GM19463 (cell line): ENCODE data around the gene DES.

Source experiments
- ATAC-seq: cut with Tn5 transposase; IDR thresholded peaks from one replicate; pipeline ENCODE4 v1.9.1; 2021; ENCODE audit warnings: mild to moderate bottlenecking, moderate library complexity; ENCODE audit not compliant: unreplicated experiment

The DES gene

DNA sequence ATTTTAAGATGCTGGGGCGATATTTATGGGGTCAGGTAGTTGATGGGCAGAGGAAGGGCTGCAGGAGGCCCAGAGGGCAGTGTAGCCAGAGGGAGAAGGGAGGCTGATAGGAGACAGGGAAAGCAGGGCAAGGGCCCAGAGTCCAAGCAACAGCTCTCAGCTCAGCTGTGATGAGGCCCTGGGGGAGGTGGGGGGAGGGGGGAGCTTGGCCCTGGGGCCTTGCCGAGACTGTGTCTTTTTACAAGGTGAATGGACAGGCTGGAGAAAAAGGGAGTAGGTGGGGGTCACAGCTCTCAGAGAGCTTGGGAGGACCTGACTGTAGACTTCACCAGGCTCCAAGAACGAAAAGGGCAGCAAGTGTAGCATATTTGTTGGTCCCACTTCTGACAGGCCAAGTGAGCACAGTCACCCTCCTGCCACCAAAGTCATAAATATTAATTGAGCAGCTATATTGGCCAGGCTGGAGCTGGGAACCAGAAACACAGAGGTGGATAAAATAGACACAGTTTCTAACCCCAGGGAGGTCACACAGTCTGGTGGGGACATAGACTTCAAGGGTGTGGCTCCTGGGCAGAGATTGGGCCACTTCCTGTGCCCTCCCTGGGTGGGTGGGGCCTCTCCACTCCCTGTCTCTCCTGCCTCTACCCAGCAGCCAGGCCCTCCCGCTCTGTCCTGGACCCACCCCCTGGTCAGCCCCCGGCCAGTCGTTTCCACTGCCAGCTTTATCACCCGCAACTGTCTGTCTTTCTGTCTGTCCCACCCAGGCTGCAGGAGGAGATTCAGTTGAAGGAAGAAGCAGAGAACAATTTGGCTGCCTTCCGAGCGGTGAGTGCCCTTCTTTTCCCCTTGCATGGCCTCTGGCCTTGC, 1.4 kb downstream of the DES start:
- ATAC-seq: no peak

DNA sequence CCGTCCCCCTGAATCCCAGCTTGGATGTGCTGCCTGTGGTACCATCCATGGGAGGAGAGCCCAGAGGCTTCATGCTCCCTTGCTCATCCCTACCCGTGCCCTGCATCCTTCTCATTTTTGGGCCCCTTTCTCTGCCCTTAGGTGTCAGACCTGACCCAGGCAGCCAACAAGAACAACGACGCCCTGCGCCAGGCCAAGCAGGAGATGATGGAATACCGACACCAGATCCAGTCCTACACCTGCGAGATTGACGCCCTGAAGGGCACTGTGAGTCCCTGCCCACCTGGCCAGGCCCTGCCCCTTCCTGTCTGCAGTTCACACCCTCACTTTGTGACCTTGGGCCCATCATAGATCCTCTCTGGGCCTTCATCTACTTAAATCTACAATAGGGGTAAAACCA, 2.5 kb downstream of the DES start:
- no peak for ATAC-seq

DNA sequence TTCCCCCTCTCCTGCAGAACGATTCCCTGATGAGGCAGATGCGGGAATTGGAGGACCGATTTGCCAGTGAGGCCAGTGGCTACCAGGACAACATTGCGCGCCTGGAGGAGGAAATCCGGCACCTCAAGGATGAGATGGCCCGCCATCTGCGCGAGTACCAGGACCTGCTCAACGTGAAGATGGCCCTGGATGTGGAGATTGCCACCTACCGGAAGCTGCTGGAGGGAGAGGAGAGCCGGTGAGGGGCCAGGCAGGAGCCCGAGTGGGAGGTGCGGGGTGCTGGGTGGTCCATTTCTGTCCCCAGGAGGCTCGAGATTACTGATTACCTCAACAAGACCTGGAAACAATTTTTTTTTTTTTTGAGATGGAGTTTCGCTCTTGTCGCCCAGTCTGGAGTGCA, 3.1 kb downstream of the DES start:
- no peak for ATAC-seq

DNA sequence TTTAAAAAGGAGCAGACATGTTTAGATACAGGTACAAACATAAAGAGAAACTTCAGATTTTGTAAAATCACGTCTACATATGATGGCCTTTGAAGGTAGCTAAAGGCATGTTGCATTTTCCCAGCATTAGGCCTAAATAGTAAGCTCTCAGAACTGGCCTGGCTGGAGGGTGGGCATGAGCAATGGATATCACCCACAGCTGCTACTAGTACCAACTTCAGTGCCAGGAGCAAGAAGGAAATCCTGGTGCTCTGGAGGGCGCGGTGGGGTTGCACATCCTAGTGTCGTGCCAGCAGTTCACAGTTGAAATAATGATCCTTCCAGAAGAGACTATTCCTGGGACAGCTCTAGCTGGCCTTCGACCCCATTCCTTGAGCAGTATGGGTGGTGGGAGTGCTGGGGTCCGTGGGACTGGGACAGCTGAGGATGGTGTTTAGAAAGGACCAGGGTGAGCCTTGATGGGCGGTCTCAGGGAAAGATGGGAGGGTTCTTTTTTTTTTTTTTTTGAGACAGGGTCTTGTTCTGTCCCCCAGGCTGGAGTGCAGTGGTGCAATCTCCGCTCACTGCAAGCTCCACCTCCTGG, 4.9 kb downstream of the DES start:
- ATAC-seq: no peak

DNA sequence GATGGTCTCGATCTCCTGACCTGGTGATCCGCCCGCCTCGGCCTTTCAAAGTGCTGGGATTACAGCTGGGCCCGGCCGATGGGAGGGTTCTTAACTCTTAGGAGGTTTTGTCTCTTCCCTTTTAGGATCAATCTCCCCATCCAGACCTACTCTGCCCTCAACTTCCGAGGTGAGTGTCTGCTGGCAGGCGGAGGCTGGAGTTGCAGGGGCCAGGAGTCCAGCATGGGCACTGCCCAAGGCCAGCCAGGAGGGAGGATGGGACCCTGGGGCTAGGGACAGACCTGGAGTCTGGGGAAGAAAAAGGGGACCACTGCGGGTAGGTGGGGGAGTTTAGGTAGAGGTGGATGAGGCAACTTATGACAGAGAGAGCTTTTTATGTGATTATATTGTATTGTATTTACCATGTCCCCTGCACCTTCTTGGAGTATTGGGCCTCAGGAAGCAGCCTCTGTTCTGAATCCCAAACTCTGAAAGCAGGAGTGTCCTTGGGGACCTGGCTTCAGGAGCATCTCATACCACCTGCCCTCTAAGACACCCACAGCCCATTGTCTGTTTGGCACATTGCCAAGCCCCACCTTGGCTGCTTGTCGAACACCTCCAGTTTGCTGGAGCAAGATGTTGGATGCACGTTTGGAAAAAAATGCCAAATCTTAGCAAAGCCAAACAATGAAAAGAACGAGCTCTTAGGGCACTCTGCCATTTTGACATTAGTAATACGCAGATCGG, 5.6 kb downstream of the DES start:
- ATAC-seq: no peak

DNA sequence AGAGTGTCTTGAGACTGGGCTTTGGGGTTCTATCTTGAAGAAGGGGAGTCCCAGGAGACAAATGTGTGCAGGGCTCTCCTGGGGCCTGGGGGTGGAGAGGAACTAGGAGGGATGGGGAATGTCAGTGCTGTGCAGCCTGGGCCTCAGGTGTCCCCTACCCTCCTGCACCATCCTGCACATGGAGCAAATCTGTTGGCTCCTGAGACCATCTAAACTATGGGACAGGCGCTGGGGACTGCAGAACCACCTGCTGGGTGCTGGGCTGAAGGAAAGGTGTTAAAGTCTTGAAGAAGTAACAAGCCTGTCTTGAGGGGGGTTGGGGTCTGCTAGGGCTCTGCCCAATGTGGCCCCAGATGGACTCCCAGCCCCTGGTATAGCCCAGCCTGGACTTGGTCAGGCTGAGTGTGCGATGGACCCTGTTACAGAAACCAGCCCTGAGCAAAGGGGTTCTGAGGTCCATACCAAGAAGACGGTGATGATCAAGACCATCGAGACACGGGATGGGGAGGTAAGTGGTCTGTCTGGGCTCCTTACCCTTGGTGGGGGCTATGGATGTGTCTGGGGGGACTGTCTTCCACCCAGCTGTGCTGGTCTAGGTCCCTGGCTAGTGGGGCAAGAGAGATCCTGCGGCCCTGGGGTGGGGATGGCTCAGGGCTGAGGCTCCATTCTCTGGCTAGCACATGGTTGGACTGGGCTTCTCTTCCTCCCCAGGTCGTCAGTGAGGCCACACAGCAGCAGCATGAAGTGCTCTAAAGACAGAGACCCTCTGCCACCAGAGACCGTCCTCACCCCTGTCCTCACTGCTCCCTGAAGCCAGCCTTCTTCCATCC, 7.3 kb downstream of the DES start:
- ATAC-seq: no peak

DNA sequence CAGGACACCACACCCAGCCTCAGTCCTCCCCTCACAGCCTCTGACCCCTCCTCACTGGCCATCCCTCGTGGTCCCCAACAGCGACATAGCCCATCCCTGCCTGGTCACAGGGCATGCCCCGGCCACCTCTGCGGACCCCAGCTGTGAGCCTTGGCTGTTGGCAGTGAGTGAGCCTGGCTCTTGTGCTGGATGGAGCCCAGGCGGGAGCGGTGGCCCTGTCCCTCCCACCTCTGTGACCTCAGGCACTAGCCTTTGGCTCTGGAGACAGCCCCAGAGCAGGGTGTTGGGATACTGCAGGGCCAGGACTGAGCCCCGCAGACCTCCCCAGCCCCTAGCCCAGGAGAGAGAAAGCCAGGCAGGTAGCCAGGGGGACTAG, 7.9 kb downstream of the DES start:
- ATAC-seq: no peak

DNA sequence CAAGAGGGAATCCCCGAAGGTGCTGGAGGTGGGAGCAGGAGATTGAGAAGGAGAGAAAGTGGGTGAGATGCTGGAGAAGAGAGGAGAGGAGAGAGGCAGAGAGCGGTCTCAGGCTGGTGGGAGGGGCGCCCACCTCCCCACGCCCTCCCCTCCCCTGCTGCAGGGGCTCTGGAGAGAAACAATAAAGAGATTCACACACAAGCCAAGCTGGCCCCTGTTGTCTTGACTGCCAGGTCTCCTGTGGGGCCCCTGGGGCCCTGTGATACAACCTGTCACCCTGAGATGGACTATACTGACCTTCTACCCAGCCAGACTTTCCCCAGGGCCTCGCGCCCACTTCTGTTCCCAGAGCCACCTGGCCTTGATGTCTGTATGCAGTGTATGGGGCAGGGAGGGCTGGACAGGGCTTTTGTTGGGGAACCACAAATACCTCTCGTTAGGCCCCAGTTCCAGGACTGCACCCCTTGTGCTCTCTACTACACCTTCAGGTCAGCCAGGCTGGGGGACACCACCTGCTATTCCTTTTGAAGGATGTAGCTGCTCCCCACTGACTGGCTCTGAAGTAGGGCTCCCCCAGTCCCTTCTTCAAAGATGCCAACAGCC, 8.5 kb downstream of the DES start:
- no peak for ATAC-seq

DNA sequence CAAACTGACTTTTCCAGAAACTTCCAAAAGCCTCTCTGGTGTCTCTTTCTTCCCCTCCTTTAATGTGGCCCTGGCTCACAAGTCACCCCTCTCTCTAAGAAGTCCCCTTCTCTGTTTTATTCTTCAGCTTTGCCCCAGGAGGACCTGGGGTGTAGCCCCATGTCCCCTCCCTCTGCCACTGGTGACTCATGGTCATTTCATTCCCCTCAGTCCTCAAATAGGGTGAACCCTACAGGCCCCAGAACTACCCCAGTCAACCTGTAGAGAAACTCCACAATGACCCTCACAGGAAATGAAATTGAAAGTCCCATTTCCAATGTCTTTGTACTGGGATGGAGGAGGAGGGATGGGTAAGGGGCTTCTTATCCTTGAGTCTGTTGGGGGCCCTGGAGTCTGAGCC, 10.3 kb downstream of the DES start:
- ATAC-seq: no peak

DNA sequence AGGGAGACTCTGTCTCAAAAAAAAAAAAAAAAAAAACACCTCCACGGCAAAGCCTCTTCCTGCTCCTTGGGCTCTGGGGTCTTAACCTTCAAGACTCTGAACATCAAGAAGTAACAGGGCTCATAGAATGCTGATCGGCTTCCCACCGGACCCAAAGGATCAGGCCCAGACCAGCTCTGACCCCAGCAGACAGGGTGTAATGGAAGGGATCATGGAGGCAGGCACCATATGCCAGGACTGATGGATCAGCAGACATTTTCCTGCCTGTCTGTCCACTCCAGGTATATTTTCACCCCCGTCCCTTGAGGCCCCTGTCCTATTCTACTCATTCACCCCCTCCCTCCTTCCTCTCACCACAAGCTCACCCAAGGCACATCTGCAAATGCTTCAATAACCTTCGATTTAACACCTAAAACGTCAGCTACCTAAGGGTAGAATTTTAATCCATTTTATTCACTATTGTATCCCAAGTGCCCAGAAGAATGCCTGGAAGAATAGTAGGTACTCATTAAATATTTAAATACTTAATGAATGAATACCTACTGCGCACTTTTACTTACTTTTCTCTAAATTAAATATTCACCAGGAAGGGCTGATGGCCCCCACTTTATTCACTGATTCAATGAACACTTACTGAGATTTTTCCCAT, 11.9 kb downstream of the DES start:
- no peak for ATAC-seq

DNA sequence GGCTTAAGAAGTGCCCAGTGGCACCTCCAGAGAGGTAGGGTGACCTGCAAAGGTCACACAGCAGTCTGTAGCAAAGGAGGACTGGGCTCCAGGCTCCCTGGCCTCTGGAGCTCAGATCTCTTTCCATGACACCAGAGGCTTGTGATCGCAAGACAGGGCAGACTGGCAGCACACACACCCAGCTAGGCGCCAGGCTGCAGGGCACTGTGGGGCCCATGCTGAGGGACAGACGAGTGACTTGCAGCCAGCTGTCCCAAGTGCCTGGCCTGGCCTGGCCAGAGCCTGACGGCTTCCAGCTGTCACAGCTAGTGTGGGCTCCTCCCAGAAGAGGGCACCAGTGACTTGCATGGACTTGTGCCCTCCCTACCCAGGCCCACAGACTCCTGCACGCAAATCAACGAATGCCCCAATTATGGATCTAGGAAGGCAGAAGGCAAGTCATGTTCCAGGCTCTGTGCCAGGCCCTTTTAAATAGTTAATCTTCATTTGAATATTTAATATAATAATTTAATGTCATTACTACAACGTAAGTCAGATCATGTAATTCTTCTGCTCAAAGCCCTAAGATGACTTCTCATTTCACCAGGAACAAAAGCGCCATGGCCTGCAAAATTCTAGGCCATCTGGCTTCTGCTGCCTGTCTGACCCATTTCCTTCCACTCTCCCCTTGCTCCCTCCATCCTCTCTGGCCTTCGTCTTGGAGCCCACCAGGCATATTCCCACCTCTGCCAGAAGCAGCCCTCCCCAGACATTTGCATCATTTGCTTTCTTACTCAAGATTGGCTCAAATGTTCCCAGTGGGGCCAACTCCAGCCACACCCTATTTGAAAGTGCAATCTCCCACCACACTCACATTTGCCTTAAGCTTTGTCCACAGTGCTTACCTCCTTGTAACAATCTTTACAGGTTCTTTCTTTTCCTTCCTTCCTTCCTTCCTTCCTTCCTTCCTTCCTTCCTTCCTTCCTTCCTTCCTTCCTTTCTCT, 12.7 kb downstream of the DES start:
- ATAC-seq: no peak

DNA sequence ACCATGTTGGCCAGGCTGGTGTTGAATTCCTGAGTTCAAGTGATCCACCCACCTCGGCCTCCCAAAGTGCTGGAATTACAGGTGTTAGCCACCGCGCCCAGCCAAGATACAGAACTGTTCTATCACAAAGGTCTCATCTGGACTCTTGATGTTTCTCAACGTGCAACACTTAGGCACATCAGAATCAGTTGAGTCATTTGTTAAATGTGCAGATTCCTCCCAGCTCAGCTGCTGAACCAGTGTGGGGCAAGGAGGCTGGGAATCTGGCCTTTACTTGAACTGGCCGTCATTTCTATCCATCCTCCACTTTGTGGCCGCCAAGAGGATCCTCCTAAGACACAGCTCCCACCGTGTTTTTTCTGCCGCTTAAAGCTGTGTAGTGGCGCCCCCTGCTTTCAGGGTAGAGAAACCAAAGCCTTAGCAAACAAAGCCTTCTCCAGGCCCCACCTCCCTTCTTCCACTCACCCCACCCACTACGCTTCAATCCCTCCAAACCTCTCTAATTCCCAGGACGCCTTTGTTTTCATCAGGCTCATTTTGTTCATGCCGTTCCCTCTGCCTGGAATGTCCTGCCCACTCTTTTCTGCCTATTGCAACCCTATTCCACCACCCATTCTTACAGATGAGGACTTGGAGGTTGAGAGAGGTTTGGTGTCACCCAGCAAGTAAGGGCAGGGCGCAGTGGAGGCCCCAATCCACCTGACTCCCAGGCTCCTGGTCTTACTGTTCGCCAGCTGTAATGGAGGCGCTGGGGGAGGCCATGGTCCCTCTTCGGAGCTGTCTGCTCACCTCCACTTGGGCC, 15.7 kb downstream of the DES start:
- ATAC-seq: no peak

DNA sequence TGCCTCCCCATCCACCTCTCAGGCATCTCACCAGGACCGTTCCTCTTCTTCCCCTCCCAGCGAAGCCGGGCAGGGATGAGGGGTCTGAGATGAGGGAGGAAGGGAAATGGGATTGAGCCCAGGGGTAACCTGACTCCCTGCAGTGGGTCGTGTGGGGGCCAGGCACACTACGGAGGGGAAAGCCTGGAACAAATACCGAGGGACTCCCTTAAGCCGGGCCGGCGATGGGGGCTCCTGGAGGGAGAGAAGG, 16.2 kb downstream of the DES start:
- ATAC-seq: no peak

DNA sequence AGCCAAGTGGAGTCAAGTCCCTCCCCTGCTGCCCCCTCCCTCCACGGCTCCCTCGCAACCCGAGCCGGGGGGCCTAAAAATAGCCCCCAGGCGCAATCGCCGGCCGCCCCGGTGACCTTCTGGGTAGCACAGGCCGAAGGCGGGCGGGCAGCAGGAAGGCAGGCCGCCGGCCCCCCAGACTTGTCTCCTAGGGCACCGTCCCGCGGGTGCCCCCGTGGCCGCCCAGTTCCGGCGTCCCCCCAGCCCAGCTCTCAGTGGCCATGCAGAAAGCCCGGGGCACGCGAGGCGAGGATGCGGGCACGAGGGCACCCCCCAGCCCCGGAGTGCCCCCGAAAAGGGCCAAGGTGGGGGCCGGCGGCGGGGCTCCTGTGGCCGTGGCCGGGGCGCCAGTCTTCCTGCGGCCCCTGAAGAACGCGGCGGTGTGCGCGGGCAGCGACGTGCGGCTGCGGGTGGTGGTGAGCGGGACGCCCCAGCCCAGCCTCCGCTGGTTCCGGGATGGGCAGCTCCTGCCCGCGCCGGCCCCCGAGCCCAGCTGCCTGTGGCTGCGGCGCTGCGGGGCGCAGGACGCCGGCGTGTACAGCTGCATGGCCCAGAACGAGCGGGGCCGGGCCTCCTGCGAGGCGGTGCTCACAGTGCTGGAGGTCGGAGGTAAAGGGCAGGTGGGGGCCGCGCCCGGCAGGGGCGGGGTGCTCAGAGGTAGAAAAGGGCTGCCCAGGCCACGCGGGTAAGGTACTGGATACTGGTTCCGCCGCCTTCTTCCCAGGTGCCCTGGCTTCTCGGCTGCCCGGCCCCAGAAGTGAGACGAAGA, 16.7 kb downstream of the DES start, which contains the start of gene SPEG:
SPEG (plus strand) TSS at position 126 of the 808 bp plus-strand sequence; CDS start at position 261, 135 bp downstream.
- ATAC-seq: no peak

DNA sequence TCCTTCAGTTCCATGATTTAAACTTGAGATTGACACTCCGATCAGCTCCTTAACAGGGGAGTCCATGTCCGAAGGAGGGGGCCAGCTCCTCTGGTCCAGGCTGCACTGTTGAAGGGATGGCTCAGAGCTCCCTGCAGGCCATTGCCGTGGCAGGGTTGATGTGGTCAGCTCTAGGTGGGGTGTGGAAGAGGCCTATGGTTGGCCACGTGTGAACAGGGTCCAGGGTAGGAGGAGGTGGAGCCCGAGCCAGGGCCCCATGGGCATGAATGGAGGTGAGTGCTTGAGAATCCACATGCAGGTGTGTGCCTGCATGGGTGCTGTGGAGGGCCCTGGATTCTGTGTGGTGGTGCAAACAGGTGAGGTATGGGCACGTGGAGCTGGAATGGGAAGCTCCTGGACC, 17.5 kb downstream of the DES start:
- no peak for ATAC-seq

DNA sequence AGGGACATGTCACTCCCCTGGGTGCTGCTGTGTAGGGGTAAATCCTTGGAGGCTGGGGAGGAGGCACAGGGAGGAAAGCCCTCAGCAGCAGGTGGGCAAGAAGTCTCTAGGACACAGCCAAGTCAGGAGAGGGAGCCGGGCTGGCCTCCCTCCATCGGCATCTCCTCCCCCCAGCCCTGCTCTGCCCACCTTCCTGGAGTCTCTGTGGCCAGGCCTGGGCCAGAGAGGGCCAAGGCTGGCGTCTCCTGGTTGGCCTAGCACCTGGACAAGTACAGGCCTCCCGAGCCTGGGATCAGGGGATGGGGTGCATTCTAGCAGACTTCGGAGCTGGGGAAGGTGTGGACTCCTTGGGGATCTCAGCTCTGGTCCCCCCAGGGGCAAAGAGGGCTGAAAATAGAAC, 18.3 kb downstream of the DES start:
- no peak for ATAC-seq

DNA sequence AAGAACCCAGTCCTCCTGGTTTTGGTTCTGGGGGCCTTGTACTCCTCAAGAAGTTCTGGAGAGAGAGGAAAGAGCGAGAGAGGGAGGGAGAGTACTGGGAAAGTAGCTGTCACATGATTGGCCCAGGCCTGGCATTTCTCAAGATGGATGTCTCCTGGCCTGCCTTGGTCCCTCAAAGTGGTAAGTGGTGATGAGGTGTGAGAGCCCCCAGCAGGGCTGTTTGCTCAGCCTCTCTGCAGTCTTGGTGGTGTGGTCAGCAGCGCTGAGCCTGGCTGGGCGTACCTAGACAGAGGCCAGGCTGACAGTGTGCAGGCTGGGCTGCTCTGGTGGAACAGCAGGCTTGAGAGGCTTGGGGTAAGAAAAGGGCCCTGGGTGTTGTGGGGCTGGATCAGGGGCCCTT, 19.0 kb downstream of the DES start:
- no peak for ATAC-seq
